HG03469 (cell line): Measurements from ENCODE around the gene OSBPL3.
"Not testable (repeated sequence)": the region's sequence is repeated elsewhere in the genome, so short reads cannot be mapped to it uniquely, and the experiment has no call there.

Source experiments
- ATAC-seq: cut with Tn5 transposase; IDR thresholded peaks from one replicate; pipeline ENCODE4 v1.9.1; 2021; ENCODE audit warnings: mild to moderate bottlenecking, moderate library complexity, moderate number of reproducible peaks; ENCODE audit not compliant: unreplicated experiment

OSBPL3 gene

DNA sequence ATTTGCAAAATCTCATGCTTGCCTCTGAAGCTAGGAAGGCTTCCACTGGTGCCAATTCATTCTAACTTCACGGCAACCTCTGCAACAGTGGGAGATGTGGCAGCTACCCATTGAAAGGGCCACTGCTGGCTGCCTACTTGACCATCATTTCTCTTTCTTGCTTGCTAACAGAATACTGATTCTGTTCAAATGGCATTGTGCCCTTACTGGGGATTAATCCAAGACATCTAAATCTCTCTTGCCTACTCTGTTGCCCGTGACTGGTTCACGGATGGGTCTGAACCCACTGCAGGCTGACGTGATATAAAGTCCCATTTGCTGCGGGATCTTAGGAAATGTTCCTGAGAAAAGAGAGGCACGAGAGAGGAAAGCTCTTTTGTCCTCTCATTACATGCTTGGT is 171.5 kb downstream of the OSBPL3 start:
- ATAC-seq: no peak

DNA sequence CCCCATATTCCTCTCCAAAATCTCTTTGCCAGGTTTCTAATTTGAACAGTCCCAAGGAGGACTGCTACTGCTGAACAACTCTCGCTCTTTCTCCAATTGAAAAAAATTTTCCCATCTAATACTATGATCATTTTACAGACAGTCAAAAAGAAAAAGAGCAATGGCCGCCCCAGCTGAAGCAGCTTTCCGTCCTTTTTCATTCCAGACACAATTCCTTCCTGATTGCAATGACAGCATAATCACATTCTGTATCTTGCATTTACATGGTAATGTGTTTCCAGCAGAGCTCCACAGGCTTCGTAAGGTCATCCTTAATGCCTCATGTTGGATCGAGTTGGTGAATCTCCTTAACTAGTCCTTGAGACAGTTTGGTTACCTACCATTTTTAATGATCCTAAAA is 177.7 kb downstream of the OSBPL3 start:
- ATAC-seq: no peak

DNA sequence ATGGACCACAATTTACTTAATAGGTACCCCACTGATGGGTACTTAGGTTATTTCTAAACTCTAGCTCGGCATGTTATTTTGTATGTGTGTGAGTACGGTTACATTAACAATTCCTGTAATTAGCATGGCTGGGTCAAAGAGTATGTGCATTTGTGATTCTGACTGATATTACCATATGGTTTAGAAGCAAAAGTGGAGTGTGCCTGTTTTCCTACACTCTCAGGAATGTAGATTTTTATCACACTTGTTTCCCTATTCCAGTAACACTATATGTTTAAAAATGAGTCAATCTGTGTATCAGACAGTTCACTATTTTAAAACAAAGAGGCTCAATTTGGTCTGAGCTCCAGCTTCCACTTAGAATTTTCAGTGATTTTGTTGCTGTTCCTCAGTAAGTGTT is 178.1 kb downstream of the OSBPL3 start:
- no peak for ATAC-seq

DNA sequence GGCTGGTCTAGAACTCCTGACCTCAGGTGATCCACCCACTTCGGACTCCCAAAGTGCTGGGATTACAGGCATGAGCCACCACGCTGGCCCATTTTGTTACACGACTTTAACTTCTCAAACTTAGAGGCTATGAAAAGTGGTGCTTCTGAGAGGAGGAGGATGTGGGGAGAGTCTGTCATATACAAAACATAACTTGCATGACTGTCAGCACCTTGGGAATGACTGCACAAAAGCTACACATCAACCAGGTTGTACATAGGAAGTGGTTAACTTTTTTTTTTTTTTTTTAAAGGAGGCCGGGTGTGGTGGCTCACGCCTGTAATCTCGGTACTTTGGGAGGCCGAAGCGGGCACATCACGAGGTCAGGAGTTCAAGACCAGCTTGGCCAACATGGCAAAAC is 179.3 kb downstream of the OSBPL3 start:
- no peak for ATAC-seq

DNA sequence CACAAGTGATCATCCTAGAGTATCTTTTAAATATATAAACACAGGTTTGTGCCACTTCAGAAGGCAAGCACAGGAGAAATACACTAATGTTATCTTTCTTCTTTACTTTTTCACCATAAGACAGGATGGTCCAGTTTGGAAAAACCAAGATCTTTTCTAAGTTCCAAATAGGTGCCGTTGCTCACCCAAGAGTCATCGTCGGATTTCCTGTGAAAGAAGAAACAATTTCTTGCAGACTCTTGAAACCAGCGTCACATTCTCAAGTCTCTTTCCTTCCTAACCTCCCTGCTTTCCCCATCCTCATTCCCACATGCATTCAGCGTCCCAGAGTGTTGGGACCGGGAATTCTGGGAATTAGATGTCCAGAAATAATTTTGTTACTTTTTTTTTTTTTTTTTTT is 179.9 kb downstream of the OSBPL3 start:
- no peak for ATAC-seq

DNA sequence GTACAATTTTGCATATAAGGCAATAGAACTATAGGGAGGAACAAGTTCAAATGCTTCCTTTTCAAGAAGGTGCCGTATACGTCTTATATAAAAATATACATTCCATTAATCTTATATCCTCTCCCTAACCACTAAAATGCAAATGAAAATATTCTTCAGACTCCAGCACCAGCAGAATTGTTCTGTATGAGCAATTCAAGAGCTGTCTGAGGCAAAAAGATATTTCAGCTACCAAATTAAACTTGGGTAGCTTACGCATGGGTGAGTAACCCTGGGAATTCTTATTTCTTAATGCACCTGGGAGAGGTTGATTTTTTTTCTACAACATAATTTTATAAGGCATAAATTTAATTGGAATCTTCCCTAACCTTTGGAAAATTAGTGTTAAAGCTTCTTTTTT is 180.5 kb downstream of the OSBPL3 start:
- ATAC-seq: no peak

DNA sequence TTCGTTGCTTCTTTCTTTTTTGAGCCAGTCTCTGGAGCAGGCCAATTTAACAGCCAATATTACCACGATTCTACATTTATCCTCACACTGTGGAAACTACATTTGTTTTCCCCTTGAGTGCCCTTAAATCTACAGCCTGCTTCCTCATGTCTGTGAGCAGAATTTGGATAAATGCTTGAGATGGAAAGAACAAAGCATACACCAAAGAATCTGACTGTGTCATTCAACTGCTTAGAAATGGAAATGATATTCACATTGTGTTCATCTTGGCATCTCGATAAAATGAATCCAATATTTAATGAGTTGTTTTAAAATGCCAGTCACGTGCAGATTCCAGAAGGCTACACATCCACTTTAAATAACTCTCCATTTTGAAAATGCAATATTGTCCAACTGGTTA is 181.7 kb downstream of the OSBPL3 start:
- no peak for ATAC-seq

DNA sequence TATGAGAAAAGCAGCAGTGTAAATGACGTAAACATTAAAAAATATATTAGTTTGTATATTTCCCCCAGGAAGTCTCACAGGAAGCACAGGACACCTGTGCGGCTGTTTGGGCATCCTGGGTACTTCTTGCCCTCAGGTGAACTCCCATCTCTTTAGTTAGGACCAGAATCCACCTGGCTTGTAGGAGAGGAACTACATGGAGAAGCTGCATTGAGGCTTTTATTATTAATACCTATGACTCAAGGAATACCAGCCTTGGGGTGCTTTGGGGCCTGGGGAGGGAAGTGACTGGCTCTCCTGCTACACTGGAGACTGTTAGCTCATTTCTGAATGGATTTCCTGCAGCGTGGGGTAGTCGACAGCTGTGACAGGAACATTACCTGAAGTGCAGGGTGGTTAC is 182.7 kb downstream of the OSBPL3 start:
- ATAC-seq: no peak

DNA sequence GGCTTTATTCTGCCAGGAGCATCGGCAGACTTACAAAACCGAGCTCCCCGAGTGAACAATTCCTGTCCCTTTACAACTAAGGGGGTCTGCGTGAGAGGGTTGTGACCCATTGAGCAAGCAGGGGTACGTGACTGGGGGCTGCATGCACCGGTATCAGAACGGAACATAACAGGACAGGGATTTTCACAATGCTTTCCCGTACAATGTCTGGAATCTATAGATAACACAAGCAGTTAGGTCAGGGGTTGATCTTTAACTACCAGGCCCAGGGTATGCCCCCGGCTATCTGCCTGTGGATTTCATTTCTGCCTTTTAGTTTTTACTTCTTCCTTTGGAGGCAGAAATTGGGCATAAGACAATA is 184.6 kb downstream of the OSBPL3 start:
- no peak for ATAC-seq

DNA sequence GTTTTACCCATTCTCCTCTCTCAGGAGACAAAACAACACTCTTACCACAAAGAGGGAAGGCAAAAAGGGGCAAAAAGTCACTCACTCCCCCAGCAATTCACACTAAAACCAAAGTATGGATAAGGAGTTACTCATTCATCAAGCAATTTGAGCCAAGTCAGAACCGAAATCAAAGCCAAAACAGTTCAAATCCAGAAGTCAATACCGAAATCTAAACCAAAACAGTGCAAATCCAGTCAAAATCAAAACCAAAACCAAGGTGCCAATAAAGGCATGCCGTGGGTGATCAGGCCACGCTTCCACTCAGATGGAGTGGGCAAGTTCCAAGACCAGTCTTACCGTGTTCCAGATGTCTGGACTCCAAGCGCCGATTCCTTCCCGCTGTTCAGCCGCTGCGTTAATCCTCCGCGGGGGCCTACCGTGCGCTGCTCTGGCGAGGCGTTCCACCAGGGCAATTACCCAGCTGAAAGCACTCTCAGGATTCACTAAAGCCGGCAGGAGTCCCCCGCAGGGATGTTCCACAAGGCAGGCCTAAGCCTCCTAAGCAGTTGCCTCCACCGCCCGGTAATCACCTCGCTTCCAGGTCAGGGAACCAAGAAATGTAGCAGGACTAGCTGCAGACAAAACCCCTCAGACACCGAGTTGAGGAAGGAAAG is 185.1 kb downstream of the OSBPL3 start:
- not testable (repeated sequence) for ATAC-seq

DNA sequence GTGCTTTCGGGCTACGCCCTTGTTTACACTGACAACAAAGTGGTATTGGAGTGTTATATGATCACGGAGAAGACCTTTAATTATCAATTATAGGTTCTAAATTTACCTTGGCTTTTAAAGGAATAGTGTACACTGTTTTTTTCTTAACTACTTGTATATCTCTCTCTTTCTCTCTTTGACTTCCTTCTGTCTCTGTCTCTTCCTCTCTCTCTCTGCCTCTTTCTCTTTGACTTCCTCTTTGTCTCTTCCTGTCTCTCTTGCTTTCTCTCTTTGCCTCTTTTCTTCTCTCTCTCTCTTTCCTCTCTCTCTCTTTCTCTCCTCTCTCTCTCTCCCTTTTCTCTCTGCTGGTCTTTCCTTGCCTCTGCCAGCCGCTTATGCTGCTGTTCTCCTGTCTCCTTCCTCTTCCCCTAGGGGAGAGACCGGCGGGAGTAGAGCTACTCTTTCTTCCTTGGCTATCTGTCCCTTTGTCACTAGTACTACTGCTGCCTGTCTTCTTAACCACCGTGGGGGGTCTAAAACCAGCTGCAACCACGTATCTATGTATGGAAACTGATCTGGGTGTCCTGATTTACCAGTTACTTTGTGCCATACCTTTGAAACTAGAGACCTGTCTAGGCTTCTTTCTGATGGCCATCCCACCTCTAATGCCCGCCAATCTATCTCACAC is 185.9 kb downstream of the OSBPL3 start:
- ATAC-seq: no peak

DNA sequence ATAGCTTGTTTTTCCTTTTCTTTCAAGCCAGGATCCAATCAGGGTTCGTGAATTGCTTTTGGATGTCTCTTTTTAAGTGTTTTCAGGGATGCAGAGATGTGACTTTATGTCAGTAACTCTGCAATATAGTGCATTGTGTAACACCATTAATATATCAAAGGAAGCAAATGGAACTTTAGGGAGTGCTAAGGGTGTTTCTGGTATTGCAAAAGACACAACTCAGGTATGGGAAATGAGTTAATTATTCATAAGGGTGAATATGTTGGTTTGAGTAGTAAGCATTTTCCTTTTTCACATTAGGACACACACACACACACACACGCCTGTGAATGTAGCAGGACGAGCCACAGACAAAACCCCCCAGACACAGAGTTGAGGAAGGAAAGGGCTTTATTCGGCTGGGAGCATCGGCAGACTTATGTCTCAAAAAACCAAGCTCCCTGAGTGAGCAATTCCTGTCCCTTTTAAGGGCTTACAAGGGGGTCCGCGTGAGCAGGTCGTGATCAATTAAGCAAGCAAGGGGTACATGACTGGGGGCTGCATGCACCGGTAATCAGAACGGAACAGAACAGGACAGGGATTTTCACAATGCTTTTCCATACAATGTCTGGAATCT is 190.9 kb downstream of the OSBPL3 start:
- no peak for ATAC-seq

DNA sequence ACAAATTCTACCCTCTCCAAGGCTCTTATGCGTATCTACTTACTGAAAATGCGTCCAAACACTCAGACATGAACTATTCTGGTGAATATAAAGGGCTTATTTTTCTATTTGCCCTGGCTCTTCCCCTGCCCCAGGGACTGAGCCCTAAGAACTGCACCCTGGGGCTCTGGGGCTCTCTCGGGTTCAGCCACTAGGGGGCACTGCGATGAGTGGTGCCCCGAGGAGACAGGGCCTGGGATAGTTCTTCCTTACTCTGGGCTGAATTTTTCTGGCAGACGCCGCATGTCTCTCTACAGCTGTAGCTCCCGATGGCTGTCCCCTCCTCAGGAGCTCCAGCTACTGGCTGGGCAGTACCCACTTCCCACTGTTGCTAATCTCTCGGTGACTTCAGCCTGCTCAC is 191.9 kb downstream of the OSBPL3 start:
- ATAC-seq: no peak

DNA sequence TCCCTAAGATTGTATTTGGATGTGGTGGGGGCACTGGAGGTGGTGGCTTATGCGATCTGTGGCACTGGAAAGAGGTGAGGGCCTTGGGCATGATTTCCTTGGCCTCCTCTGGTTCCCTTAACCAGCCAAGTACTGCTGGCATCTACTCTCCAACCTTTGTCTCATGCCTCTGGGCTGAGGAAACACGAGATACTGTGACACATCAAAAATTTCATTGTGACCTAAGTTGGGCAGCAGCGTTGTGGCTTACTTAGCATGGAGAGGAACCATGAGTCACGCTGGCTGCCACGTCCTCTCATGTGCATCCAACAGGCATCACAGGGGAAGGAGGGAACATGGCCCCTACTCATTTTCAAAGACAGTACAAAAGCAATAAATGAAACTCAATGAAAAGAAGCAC is 193.0 kb downstream of the OSBPL3 start:
- no peak for ATAC-seq

DNA sequence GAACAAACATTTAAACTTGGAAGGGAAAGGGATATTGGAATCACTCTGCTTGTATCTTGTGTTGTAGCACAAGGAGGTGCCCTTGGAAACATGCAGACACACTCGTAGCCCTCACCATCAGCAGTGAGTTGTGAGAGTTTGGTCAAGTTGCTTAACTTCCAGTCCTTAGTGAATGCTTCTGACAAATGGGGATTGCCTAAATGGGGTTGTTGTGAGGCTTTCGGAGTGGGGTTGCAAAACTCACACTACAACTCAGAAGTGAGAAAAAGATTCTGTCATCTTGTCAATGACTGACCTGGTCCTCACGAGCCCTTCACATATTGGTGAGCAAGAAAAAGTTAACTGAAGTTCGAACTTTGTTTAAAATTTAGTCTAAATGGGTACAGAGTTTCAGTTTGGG is 193.7 kb downstream of the OSBPL3 start:
- no peak for ATAC-seq

DNA sequence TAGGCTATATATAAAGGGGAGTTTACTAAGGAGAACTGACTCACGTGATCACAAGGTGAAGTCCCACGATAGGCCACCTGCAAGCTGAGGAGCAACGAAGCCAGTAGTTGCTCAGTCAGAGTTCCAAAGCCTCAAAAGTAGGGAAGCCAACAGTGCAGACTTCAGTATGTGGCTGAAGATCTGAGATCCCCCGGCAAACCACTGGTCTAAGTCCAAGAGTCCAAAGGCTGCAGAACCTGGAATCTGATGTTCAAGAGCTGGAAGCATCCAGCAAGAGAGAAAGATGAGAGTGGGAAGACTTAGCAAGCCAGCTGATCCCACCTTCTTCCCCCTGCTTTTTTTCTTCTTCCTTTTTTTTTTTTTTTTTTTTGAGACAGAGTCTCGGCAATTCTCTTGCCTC is 195.7 kb downstream of the OSBPL3 start:
- ATAC-seq: no peak

DNA sequence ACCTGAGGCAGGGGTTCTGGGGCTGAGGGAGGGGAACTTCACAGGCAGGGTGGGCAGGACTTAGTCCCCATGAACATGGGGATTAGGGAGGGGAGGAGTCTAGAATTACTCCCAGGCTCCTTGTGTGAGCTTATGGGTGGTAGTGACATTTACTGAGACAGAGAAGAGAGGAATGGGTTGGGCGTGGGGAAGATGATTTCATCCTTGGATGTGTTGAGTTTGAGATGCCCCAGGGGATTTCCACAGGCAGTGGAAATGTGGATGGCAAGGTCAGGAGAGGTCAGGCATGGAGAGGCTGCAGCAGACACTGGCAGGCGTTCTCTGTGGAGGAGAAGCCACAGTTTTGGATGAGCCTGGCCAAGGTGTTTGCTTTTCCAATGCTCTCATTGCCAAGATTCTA is 196.3 kb downstream of the OSBPL3 start:
- ATAC-seq: no peak

DNA sequence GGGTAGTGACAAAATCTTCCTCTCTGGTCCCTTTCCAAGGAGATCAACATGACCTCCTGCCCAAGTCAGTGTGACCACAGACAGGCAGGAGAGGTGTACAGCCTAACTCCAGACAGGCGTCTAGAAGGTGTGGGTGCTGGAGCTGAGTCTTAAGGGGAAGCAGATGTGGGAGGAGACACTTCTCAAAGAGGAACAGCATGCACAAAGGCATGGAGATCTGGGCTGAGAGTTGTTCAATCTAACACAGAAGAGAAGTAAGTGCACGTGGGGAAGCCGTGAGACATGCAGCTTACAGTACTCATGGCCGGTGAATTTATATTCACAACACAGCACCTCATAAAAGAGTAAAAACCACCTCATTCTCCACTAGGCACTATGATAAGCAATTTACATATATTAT is 198.9 kb downstream of the OSBPL3 start:
- ATAC-seq: no peak

DNA sequence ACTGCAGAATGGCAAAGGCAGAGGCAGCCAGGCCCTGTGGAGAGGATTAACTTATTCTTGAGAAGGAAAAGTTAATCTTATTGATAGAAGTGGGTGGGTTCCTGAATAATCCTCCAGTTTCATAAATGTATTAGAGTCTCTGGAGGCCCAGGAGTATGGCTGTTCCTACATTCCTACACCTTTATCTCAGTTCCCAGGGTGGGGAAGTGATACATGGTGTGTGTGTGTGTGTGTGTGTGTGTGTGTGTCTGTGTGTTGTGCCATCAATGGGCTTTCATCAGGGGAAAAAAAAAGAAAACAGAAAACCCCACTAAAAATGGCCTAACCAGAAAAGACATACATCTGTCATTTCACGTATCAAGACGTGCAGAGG is 200.7 kb downstream of the OSBPL3 start:
- no peak for ATAC-seq

DNA sequence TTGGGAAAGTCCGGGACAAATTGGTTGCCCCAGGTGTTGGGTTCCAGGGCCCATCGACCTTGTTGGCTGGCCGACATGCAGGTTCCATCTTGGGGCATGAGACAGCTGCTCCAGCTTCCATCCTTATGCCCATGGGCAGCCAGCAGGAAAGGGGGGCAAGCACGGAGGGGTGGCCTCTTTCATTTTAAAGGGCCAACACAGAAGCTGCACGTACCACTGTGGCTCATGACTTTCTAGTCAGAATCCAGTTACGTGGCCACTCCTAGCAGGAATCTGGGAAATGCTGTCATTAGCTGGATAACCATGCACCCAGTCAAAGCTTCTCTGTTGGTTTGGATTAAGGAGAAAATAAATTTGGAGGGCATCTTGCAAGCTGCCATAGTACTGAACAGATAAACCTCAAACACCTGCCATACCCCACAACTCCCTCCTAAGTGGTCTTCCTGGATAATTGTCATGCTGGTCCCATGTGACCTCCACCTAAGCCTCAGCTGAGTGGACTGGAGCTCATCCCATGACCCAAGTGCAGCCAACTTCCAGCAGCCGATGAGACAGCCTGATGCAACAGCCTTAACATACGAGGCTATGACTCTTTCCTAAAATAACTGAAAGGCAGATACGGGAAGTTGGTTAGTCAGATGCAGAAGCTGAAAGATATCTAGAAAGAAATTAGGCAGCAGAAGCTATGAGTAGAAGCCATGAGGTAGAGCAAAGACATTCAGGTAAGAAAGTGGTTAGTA is 201.3 kb downstream of the OSBPL3 start:
- ATAC-seq: peak; percentile 52

DNA sequence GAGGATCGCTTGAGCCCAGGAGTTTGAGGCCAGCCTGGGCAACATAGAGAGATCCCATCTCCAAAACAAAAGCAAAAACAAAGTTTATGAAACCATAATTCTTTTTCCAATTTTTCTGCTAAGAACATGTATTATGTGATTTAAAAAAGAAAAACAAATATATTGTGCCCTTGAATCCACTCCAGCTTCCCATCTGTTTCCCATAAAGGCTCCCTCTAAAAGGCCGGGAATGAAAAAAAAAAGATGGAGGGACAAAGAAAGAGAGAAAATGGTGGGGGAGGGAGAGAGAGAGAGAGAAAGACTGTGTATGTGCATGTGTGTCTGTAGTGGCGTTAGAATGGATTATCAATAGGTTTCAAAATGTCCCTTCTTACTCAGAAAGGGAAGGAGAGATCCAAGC is 202.2 kb downstream of the OSBPL3 start:
- no peak for ATAC-seq

DNA sequence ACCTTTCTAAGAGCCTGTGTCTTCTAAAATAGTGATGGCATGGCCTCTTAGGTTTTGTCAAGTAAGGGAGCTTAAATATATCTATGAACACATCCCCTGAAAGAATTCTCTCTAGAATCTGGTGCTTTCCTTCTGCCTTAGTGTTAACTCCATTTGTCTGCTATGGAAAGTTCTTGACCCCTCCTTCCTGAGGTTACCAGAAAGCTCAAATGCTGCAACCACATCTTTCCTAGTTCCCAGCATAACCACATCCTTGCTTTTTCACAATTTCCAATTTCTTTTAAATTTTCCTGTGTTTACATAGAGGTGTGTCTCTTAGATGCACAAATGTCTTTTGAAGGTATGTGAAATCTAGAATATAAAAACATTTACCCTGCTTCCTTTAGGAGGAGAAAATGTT is 206.3 kb downstream of the OSBPL3 start:
- ATAC-seq: no peak
